Suppressor macrophage treated with lipopolysaccharide for 4 hours (primary cell): ENCODE results near the gene CHST12.

Experiments used
- DNase-seq: peaks from one replicate; pipeline ENCODE4 v3.0.0-alpha.2; 2020

The CHST12 gene

DNA sequence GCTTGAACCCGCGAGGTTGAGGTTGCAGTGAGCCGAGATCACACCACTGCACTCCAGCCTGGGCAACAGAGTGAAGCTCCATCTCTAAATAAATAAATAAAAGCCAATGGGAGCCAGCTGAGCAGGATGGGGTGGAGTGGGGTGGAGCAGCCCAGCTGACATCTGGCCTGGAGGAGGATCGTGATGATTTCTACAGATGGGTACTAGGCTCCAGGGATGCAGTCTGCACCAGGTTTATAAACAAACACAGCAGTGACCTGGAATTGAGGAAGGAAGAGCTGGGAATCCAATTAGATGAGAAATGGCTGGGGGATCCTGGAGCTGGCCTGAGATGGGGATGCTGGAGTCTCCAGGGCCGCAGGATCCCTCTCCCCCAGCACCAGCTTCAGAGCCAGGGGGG, 80.1 kb downstream of the CHST12 start:
- DNase-seq = no peak

GRCh38 chr7:2484868-2485267, 81.5 kb downstream of the CHST12 start:
- DNase-seq = no peak

GRCh38 chr7:2487586-2488271, 84.3 kb downstream of the CHST12 start:
- DNase-seq = no peak

- no peak for DNase-seq
Measured at GRCh38 chr7:2488272-2488645, 84.8 kb downstream of the CHST12 start.

- no peak for DNase-seq
Measured at GRCh38 chr7:2488681-2489080, 85.3 kb downstream of the CHST12 start.

- no peak for DNase-seq
Measured at GRCh38 chr7:2490181-2490651, 86.8 kb downstream of the CHST12 start.

DNA sequence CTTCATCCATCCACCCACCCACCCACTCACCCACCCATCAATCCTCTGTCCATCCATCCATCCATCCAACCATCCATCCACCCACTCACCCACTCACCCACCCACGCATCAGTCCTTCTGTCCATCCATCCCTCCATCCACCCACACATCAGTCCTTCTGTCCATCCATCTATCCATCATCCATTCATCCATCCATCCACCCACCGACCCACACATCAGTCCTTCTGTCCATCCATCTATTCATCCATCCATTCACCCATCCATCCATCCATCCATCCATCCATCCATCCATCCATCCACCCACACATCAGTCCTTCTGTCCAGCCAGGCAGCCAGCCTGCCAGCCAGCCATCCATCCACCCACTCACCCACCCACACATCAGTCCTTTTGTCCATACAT, 88.6 kb downstream of the CHST12 start:
- no peak for DNase-seq

DNA sequence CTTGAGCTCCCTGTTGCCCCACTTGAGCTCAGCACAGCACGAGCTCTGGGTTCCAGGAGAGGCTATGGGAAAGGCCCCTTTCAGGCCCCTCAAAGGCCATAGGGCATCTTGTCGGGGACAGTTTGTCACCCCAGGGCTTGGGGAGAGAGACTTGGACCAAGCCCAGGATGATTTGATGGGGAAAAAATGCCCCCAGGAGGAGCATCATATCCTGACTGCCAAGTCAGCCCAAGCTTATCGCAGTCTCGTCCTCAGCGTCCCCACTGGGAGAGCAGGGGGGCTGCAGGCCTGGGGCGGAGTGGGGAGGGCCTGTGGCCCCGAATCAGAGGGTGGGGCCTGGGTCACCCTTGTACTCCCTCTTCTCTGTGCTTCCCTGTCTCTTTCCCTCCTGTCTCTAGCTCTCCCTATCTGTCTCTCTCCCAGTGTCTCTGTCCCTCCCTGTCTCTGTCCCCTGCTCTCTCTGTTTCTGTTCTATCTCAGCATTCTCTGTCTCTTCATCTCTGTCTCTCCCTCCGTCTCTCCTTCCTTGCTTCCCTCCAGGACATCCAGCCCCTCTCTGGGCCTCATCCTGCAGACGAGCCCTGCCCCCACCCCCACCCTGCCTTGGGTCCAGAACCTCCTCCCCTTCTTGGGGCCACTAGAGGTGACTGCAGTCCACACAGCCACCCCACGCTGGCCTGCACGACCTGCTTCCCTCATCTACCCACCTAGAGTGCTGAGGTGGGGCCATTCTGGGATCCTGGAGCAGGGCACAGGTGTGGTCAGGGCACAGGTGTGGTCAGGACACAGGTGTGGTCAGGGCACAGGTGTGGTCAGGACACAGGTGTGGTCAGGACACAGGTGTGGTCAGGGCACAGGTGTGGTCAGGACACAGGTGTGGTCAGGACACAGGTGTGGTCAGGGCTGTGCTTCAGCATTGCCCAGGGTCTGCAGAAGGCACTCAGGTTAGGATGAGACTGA, 90.1 kb downstream of the CHST12 start:
- DNase-seq = no peak

DNA sequence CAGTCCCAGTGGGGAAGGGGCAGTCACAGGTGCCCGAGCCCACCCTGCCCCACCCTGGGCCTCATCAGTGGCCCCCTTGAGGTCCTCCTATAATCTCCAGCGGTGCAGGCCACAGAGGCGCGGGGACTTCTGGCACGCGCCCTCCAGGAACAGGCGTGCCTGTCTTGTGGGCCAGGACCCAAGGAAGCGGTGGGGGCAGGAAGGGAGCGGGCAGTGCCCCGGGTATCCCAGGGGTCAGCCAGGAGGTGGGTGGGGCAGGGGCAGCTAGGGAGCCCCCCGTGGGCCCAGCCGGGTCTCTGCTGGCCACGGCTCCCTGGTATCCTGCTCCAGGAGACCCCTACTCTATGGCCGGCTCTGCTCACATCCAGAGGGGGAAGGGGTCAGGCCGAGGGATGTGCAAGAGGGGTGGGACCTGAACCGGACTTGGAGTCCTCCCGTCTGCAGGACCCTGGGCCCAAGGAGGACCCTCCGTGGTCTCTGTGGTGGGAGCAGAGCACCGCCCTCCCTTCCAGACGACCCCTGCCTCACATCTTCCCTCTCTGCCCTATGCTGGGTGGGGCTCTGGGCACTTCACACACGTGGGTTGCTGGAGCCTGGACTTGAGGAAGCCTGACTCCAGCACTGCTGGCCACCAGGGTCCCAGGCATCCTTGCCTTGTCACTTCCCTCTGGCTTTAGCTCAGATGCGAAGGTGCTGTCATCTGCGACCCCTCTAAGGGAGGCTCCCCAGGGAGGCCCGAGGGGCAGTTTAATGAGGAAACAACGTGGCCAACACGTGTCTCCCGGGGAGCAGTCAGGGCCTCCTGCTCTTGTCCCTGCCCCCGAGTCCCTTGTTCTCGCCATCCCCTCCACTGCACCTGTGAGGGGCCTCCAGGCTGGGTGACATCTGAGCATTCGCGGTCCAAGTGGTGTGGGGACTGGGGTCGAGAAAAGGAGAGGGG, 91.0 kb downstream of the CHST12 start:
- DNase-seq = no peak

DNA sequence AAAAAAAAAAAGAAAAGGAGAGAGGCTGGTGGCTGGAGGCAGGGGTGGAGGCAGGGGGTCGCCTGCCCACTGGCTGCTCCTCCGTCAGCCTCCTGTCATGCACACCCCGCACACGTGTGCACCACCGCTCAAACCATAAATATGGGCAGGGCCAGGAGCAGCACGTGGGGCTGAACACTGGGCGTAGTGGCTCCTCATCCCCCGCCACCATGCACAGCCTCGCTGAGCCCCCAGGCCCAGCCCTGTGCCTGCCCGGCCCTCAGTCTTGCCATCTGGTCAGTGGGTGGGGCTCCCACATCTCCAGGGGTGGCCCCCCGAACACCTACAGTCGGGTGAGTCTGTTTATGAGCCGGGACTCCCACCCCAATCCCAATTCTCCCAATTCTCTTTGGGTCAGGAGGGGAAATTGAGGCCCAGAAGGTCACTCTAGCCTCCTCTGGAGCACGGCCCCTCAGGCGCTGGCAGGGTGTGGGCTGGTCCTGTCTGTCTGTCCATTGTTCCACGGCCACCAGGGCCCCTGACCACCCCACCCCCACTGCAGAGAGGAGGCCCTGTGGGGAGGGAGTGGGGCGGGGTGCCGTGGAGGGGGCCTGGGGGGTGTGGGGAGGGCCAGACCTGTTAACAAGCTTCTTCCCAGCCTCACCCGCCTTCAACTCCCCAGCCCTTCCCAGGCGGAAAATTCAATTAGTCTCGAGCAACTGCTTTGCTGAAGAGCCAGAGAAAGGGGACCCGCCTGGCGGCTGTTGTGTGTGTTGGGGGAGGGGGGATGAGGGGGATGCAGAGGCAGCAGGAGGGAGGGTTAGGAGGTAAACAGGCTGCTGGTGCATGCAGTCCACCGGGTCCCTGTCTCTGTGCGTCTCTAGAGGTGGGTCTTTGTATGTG, 92.2 kb downstream of the CHST12 start:
- DNase-seq = no peak

DNA sequence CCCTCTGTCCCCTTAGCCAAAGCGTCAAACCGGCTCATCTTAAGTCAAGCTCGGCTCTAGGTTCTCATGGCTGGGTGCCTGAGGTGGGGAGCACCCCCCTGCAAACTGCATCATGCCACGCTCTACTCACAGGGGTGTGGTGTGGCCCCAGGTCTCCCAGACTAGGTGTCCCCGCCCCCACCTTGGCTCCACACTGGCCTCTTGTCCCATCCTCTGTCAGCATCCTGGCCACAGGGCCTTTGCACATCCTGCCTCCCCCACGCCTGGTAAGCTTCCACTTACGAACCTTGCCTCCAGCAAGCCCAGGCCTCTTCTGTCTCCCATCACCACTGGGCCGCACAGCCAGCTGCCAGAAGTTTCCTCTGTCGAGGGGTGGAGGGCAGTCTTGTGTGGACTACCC, 93.0 kb downstream of the CHST12 start:
- no peak for DNase-seq

DNA sequence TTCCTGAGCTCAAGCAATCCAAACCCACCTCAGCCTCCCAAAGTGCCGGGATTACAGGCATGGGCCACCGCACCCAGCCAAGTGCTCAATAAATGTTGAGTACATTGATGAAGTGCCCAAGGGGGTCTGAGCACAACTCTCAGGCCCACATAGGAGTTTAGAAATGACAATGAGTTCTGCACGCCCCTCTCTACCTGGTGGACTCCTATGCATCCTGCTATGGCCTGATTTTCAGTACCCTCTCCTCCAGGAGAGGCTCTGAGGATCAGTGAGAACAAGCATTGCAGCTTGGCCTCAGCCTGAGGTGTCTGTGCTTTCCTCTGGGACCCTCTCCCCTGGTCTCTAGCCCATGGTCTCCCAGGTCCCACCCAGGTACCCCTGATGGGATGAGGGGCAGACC, 93.7 kb downstream of the CHST12 start:
- DNase-seq = no peak

GRCh38 chr7:2497500-2498336, 94.3 kb downstream of the CHST12 start:
- DNase-seq = no peak
